Measurements from ENCODE around the gene TREH.
"Not testable (repeated sequence)": the region's sequence is repeated elsewhere in the genome, so short reads cannot be mapped to it uniquely, and the experiment has no call there.

TREH gene

GRCh38 chr11:118694771-118695170 is 15.3 kb upstream of the TREH start:
- DNase-seq, result no peak

GRCh38 chr11:118694185-118694584 is 14.7 kb upstream of the TREH start:
- DNase-seq, result no peak

GRCh38 chr11:118691926-118692830 is 12.7 kb upstream of the TREH start:
- no peak for DNase-seq

- no peak for DNase-seq
Observed at GRCh38 chr11:118690553-118691304, 11.3 kb upstream of the TREH start.

- DNase-seq, result peak; percentile 84
Observed at GRCh38 chr11:118689852-118690552, 10.6 kb upstream of the TREH start.

GRCh38 chr11:118689503-118689851 is 10.0 kb upstream of the TREH start:
- no peak for DNase-seq

GRCh38 chr11:118688851-118689502 is 9.5 kb upstream of the TREH start:
- no peak for DNase-seq

- DNase-seq, result not testable (repeated sequence)
Observed at GRCh38 chr11:118688339-118688738, 8.9 kb upstream of the TREH start.

- DNase-seq, result no peak
Observed at GRCh38 chr11:118687906-118688305, 8.5 kb upstream of the TREH start.

- no peak for DNase-seq
Observed at GRCh38 chr11:118684187-118684586, 4.7 kb upstream of the TREH start.

- DNase-seq, result not testable (repeated sequence)
Observed at GRCh38 chr11:118682939-118683338, 3.5 kb upstream of the TREH start.

GRCh38 chr11:118682372-118682771 is 2.9 kb upstream of the TREH start:
- no peak for DNase-seq

GRCh38 chr11:118678908-118679307 is 542 bp downstream of the TREH start:
- DNase-seq, result not testable (repeated sequence)

GRCh38 chr11:118677977-118678376 is 1.5 kb downstream of the TREH start:
- no peak for DNase-seq

GRCh38 chr11:118674082-118674435 is 5.4 kb downstream of the TREH start:
- no peak for DNase-seq

- DNase-seq, result no peak
Observed at GRCh38 chr11:118673361-118674081, 5.9 kb downstream of the TREH start.

- no peak for DNase-seq
Observed at GRCh38 chr11:118672846-118673245, 6.6 kb downstream of the TREH start.

- no peak for DNase-seq
Observed at GRCh38 chr11:118671254-118671653, 8.2 kb downstream of the TREH start.

GRCh38 chr11:118670063-118670462 is 9.4 kb downstream of the TREH start:
- no peak for DNase-seq

- DNase-seq, result no peak
Observed at GRCh38 chr11:118666371-118666770, 13.1 kb downstream of the TREH start.

- DNase-seq, result no peak
Observed at GRCh38 chr11:118663902-118664301, 15.5 kb downstream of the TREH start.

GRCh38 chr11:118663381-118663780 is 16.1 kb downstream of the TREH start:
- no peak for DNase-seq

Measured in DMS 273 treated with DMSO at 0.1 percent for 48 hours (cell line).